GM18951 (cell line): ENCODE measurements around the gene SLC25A48.
"Not testable (repeated sequence)": the region's sequence is repeated elsewhere in the genome, so short reads cannot be mapped to it uniquely, and the experiment has no call there.

Source experiments
- POLR2A ChIP-seq: IDR thresholded peaks from 4 replicates; pipeline ENCODE4 v1.6.1; 2011; ENCODE audit warnings: mild to moderate bottlenecking; ENCODE audit not compliant: insufficient read length, insufficient read depth; ENCODE audit errors: extremely low read depth
- in situ Hi-C: fragments of 300-500 bp; cut with MboI; formaldehyde crosslinking; loops from one replicate; pipeline ENCODE4 v1.12.0; 2022; ENCODE audit warnings: low sequenced_read_pairs, mixed read lengths, inconsistent platforms; ENCODE audit not compliant: unreplicated experiment

The SLC25A48 gene

DNA sequence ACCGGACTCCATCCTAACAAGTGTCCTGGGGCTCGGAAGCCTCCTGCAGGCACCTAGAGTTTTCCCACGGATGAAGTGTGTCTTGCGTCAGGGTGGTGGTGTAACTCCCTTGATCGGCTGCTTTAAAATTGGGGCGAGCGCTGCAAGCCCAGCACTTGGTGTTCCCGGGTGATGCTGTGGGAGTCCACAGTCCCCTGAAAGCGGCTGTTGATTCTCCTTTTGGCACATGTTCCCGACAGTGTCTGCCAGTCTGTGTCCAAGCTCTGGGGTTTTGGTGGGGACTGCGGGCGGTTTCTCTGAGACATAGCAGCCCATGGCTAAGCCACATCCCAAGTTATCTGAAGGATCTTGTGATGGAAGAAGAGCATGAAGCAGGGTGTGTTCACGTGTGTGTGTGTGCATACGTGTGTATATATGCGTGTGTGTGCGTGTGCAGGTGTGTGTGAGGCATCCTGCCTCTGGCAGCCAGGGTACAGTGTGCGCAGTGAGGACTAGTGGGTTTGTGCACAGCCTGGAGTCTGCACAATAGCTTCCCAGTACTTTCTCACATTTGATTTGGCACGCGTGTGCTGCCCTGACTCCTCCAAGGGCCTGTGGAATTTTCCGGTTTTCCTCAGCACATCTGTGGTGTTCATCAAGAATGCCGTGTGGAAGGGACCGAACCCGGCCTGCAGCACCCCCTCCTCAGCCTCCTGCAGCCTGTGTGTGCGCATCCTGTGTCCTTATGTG is 16.9 kb downstream of the SLC25A48 start:
- in situ Hi-C loops, result no loop called here
- TF ChIP-seq POLR2A, result no peak

DNA sequence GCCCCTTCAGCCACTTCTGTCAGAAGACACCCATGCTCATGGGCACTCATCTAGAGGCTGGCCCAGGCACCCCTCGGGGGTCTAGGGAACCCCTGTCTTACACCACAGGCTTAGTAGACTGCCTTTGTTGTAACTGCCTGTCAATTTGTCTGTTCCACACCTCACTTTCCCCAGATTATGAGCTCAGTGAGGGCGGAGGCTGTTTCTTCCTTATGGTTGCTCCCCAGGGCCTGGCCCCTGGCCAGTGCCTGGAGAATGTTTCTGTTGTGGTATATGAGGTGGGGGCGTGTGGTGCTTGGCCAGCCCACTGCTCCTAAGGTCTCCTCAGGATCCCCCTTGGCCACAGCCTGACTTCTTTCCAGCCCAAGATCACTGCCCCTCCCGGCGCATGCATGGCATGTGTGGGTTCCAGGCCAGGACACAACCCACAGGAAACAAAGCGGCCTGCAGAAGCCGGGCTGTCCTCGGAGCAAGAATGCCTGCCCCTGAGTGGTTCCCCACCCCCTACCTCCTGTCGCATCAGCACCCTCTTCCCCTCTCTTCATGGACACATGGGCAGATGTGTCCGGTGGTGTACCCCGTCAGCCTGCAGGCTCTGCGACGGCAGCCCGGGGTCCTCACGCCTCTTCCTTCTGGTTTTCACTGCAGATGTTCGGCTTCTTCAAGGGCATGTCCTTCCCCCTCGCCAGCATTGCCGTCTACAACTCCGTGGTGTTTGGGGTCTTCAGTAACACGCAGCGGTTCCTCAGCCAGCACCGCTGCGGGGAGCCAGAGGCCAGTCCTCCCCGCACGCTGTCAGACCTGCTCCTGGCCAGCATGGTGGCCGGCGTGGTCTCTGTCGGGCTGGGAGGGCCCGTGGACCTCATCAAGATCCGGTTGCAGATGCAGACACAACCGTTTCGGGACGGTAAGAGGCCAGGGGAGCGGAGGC is 17.7 kb downstream of the SLC25A48 start:
- in situ Hi-C loops, result no loop called here
- no peak for TF ChIP-seq POLR2A

DNA sequence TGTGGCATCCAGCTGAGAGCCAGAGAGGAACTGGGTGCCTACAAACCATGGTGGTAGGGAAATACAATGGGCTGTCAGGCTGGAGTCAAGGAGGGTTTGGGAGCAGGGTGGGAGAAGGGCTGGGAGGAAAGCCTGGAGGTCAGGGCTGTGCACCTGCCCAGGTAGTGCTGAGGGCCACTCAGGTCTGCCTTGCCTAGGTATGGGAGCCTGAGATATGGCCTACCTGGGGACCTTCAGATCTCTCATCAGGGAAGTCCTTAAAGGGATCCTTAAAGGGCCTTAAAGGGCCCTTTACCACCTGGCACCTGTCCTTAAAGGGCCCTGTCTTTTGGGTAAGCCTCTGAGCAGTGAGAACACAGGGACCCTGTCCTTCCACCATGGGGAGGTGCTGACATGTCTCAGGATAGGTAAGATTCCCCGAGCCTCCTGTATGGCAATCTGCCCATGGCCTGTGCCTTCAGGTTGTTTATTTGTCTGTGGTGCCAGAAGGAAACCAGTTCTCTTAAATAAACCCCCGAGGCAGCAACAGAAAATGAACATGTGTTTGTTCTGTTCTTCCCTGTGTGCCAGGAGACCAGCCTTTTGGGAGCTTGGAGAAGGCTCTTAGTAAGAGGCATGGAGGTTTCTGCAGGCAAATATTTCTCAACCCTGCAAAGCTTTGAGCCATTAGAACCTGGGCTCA is 23.3 kb downstream of the SLC25A48 start:
- no peak for TF ChIP-seq POLR2A
- in situ Hi-C loops, result no loop called here

DNA sequence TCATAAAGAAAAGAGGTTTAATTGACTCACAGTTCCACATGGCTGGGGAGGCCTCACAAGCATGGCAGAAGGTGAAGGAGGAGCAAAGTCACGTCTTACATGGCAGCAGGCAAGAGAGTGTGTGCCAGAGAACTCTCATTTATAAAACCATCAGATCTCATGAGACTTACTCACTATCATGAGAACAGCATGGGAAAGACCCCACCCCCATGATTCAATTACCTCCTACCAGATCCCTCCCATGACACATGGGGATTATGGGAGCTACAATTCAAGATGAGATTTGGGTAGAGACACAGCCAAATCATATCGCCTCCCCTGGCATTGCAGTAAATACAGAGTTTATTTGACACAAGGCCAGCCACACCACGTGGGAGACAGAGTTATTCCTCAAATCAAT is 24.7 kb downstream of the SLC25A48 start:
- in situ Hi-C loops, result not testable (repeated sequence)

DNA sequence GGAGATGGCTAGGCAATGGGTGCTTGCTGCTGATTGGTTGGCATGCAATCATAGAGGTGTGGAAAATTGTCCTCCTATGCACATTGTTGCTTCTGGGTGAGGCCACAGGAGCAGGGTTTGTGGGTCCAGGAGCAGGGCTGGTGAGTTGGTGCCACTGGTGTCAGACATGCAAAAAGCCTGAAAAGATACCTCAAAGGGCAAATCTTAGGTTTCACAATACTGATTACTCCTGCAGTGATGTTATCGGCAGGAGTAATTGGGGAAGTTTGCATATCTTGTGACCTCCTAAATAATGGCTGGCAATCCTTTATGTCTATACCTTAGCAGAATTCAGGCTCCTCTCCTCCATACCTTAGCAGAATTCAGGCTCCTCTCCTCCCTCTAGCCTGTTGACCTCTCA is 25.2 kb downstream of the SLC25A48 start:
- in situ Hi-C loops, result no loop called here
- no peak for TF ChIP-seq POLR2A

DNA sequence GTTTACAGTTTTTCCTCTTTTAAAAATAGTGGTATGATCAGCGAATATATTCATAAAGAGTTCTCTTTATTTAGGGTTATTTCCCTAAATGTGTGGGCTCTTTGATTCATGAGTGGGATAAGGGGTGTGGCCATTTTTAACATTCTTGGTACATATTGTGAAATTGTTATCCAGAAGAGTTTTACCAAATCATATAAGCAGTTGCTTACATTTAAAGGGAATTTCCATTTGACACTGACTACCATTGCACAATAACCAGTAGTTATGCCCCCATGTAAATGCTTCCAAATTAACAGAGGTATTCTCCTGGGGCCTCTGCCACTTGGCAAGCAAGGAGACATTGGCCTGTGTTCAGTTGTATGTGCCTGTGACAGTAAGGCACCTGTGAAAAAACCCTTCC is 27.2 kb downstream of the SLC25A48 start:
- no peak for TF ChIP-seq POLR2A
- in situ Hi-C loops, result no loop called here

DNA sequence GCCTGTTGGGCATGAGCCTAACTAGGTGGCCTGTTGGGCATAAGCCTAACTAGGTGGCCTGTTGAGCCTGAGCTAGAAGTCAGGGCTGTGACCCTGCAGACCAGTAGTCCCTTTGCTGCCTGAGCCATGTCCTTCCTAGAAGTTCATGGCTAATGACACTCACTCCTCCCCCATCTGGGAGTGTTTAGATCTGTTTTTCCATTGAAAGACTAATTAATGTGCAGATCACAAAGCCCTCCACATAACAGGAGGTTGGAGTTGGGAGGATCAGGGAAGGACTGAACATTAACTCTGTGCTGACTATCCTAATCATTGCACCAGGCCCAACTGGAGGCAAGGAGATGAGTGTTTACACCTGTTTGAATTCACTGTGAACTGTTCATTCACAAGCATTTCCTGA is 27.6 kb downstream of the SLC25A48 start:
- TF ChIP-seq POLR2A, result no peak
- in situ Hi-C loops, result no loop called here

DNA sequence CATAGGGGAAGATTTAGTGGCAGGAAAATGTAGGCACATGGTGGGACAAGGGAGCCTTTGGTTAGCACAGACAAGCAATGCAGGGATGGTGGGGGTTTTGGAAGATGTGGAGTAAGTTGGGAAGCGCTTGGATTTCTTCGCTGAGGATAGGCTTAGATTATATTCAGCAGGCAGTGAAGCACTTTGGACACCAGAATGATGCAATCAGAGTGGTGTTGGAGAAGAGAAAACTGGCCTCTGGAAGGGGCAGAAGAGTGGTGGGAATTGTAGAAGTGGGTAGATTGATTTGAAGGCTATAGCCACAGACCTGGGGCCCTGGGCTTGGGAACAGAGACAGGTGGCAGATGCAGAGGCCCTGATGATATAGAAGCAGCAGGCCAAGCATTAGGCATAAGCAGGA is 28.3 kb downstream of the SLC25A48 start:
- in situ Hi-C loops, result no loop called here
- TF ChIP-seq POLR2A, result no peak

DNA sequence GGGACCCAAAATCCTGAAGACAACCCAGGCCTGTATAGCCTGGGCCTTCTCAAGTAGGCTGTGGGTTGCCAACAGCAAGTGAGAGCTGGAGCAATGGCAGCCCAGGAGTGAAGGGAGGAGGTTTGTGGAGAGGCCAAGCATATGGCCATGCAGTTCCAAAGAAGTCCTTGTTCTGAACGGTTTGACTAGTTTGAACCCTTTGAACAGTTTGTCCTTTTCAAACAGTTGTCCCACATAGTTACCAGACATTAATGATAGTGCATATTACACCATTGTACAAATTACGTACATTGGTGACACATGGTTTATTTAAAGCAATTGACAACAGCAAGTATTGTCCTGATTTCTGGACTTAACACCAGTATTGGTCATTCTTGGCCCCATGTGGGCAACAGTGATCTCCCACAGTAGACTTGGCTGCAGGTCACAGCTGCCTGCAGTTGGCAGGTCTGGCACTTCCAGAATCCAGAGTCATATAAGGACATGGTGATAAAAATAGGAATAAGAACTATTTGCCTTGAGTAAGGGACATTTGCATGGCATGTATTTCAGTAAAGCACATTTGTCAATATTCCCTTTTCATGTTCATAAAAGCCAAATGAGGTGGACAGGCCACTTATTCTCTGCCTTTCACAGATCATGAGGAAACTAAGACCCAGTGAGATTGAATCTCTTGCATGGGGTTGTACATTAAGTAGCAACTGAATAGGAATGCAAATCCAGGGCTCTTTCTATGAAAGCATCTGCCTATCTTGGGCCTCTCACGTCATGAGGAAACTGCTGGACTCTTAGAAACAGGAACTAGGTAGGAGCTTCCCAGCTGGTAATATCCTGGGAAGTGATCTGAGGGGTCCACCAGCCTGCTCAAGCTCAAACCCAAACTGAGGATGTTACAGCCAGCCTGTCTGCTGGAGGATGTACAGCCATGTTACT is 30.3 kb downstream of the SLC25A48 start:
- in situ Hi-C loops, result no loop called here
- TF ChIP-seq POLR2A, result no peak

DNA sequence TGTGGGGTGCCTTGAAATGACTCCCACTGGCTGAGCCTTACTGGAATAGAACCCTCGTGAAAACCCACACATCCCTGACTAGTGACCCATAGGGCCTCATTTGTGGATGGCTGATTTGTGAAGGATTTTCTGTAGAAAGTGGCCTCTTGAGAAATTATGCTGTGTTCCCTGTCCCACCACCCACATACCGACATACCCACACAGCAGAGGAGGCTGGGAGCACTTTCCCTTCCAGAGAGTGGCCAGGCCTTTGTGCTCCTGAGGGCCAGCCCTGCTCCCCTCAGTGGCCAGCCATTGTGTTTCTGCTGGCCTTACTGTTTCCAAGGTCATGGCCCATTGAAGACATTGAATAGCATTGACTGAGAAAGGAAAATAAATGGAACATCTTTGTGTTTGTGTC is 31.6 kb downstream of the SLC25A48 start:
- no peak for TF ChIP-seq POLR2A
- in situ Hi-C loops, result no loop called here

DNA sequence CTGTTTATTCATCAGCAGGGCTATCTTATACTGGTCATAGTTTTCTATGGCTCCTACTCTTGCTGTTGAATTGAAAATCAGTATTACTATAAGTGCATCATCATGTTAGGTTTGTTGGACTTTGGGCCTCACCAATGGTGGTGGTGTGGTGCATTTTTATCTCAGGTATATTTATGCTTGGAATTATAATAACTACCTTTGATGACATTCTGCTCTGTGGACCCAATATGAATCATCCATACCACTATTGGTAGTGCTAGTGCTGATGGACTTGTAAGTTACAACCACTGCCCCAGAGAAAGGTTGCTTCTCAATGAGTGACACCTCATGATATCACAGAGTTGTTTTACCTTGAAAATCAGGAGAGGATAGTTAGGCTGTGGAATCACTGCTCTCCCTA is 33.1 kb downstream of the SLC25A48 start:
- in situ Hi-C loops, result no loop called here
- no peak for TF ChIP-seq POLR2A

DNA sequence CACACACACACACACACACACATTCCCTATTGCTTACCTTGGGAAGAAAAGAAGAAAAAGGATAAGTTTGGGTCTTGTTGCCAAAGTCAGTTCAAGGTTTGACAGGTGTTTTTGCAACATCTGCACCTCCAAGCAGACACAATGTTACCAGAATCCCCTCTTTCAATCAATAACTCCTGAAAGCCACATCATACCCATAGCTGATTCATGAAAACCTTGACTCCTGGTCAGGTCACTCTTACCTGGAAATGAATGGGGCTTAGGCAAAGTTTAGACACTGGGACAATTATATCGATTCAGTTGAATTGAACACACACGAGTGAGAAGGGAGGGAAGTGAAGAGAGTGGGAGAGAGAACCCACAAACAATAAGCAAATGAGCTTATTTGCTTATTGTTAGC is 34.2 kb downstream of the SLC25A48 start:
- TF ChIP-seq POLR2A, result no peak
- in situ Hi-C loops, result no loop called here
